Activated CD4-positive, CD25-positive, alpha-beta regulatory T cell (primary cell): ENCODE data around the gene A1BG.
A peak's percentile ranks its signal among the peaks of the same experiment; 100 is the strongest.
"Not testable (repeated sequence)": the region's sequence is repeated elsewhere in the genome, so short reads cannot be mapped to it uniquely, and the experiment has no call there.

Source experiments
- DNase-seq, 4 experiments: peaks; one replicate each; lab custom pipeline; 2025; lab: John Stamatoyannopoulos, UW

A1BG gene

DNA sequence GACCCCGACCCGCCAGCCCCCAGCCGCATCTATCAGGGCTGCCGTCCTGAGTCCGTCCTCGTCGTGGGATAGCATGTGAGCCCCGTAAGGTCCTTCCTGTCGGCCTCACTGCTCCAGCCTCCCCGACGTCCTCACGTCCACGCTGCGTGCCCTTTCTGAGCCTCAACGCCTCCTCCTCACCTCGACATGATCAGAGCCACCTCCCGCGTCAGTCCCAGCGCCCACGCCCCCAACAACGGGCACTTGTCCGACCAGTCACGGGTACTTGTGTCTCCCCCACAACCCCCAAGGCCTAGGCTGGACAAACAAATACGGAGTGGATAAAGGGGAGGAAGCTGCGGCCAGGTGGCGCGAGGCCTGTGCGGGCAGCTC is 8.6 kb upstream of the A1BG start:
- no peak for DNase-seq

GRCh38 chr19:58357481-58358145 is 4.3 kb upstream of the A1BG start:
- DNase-seq: no peak

DNA sequence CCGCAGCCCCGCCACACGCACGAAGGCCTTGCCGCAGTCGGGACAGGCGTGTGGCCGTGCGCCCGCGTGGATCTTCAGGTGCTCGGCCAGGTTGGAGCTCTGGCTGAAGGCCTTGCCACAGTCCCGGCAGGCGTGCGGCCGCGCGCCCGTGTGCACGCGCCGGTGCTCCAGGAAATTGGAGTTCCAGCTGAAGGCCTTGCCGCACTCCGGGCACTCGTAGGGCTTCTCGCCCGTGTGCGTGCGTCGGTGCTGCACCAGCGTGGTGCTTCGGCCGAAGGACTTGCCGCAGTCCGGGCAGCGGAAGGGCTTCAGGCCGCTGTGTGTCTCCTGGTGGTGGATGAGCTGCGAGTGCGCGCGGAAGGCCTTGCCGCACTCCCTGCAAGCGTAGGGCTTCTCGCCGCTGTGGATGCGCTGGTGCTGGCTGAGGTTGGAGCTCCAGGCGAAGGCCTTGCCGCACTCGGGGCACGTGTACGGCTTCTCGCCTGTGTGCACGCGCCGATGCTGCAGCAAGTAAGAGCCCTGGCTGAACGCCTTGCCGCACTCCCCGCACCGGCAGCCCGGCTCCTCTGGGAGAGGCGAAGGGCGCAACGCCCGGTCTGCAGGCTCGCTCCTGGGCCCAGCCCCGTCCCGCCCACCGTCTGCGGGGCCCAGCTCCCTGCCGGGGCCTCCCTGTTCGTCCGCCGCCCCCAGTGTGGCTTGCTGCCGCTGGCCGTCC is 3.6 kb upstream of the A1BG start:
- DNase-seq: no peak

GRCh38 chr19:58355908-58356765 is 2.8 kb upstream of the A1BG start:
- DNase-seq: peak in 1 of 4 experiments; percentile 24

DNA sequence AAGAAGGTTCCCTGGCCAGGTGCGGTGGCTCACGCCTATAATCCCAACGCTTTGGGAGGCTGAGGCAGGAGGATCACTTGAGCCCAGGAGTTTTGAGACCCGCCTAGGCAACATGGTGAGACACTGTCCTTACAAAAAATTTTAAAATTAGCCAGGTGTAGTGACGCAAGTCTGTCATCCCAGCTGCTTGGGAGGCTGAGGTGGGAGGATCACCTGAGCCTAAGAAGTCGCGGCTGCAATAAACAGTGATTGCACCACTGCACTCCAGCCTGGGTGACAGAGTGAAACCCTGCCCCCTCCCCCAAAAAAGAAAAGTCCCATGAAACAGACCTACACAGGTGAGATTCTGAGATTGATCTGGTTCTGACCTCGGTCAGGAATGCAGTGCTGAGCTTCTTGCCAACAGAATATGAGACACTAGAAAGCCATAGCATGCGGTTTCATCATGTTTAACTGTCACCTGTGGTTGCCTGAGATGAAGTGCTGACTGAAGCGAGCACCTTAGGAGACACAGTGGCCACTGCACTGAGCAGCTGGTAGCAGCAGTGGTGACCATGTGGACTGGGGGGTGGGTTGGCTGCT is 2.0 kb upstream of the A1BG start:
- no peak for DNase-seq

DNA sequence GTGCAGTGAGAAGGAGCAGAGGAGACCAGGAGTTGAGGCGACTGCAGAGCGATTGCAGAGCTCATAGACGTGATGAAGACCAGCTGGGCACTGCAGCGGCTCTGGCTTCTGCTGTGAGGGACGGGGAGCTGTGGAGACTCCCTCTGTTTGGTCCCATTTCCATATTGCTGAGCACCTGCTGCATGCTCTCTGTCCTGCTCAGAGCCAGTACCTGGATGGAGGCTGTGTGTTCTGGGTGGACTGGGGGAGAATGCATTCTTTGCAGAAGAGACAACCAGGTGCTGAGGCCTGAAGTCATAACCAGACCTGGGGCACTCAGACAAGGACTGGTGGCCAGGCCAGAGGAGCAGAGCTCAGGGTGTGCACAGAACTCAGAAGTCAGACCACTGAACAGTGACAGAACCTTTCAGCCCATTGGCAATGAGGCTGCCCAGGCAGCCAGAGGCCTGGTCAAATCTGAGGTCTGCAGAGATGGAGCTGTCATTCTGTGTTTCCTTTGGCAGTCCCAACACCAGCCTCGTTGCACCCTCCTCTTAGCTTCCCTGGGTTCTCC is 1.3 kb upstream of the A1BG start:
- DNase-seq: no peak

- no peak for DNase-seq
Measured at GRCh38 chr19:58353717-58354477, 605 bp upstream of the A1BG start.

DNA sequence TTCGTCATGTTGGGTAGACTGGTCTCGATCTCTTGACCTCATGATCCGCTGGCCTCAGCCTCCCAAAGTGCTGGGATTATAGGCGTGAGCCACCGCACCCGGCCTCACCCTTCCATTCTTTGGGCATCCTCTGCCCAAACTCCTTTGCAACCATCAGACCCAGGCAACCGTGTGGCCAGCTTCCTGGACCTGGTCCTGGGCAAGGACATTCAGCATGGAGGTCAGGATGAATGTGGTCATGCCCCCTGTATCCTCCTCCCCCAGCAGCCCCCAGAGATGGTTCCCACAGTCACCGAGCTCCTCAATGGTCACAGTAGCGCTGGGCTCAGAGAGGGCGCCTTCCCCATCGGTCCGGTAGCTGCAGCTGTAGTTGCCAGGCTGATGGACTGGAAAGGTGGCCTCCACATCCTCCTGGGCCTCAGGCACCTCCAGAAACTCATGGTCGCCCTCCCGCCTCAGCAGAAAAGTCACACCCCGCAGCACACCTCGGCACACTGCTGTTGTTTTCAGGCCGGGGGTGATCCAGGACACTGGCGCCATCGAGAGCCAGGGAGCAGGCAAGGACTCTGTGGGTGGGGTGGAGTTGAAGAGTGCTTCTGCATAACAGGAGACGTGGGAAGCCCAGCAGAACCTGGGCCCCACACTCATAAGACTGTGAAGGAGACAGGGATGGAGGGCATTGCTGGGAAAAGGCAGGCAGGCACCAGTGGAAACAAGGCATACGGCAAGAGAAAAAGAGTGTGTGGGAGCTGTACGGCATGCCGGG is 1.1 kb downstream of the A1BG start:
- DNase-seq: no peak

GRCh38 chr19:58351558-58351878 is 1.8 kb downstream of the A1BG start:
- no peak for DNase-seq

GRCh38 chr19:58350871-58351557 is 2.3 kb downstream of the A1BG start:
- no peak for DNase-seq

- DNase-seq: no peak
Measured at GRCh38 chr19:58350001-58350861, 3.1 kb downstream of the A1BG start.

DNA sequence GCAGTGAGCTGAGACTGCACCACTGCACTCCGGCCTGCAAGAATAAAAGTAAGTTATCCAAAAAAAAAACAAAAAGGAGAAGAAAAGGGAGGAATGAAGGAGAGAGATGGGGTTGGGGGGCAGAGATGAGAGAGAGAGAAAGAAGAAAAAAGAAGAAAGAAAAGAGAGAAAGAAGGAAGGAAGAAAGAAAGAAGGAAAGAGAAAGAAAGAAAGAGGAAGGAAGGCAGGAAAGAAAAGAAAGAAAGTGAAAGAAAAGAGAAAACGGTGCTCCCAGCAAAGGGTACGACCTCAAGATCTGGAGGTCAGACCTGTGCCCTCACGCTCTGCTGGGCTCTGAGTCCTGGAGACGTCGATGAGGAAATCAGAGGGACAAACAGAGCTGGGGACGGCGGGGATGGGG is 3.7 kb downstream of the A1BG start:
- no peak for DNase-seq

DNA sequence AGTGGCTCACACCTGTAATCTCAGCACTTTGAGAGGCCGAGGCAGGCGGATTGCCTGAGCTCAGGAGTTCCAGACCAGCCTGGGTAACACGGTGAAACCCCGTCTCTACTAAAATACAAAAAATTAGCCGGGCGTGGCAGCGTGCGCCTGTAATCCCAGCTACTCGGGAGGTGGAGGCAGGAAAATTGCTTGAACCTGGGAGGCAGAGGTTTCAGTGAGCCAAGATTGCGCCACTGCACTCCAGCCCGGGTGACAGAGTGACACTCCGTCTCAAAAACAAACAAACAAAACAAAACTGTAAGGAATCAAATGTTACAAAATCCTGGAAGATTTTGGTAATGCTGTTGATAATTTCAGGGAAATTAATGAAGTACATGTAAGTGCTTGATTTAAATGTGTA is 5.2 kb downstream of the A1BG start:
- not testable (repeated sequence) for DNase-seq

- peak; percentile 29 to 41 (median 33) for DNase-seq
Measured at GRCh38 chr19:58346961-58347929, 6.0 kb downstream of the A1BG start.

DNA sequence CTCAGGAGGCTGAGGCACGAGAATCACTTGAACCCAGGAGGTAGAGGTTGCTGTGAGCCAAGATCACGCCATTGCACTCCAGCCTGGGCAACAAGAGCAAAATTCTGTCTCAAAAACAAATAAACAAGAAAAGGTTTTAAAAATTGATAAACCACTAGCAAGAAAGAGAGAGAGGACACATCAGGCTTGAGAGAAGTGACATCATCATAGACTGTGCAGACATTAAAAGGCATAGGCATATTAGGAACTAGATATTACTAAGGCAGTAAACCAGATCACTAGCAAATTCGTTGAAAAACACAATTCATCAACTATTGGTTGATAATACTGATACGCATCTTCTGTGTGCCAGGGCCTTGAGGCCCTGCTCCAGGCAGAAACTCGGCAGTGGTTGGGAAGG is 7.7 kb downstream of the A1BG start:
- no peak for DNase-seq

DNA sequence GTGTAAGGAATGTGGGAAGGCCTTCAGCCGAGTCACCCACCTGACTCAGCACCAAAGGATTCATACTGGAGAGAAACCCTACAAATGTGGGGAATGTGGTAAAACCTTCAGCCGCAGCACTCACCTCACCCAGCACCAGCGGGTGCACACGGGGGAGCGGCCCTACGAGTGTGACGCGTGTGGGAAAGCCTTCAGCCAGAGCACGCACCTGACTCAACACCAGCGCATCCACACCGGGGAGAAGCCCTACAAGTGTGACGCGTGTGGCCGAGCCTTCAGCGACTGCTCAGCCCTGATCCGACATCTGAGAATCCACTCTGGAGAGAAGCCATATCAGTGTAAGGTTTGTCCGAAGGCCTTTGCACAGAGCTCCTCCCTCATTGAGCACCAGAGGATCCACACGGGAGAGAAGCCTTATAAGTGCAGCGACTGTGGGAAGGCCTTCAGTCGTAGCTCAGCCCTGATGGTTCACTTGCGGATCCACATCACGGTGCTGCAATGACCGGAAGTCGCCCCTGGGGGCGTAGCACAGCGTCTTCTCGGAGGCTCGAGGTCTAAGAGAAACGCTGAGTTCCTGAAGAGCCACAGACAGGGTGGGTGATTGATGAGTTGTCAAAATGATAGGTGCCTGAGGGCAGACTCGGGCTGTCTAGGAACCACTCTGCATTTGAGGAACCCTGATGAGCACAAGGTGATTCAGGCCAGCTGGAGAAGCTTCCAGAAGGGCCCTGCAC is 14.3 kb downstream of the A1BG start:
- DNase-seq: no peak

DNA sequence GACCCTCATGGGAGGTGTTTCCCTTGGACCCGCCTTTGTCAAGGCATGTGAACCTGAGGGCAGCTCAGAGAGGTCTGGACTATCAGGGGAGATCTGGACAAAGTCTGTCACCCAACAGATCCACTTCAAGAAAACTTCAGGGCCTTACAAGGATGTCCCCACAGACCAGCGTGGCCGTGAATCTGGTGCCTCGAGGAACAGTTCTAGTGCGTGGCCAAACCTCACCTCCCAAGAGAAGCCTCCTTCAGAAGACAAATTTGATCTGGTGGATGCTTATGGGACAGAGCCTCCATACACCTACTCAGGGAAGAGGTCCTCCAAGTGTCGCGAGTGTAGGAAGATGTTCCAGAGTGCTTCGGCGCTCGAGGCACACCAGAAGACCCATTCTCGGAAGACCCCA is 15.0 kb downstream of the A1BG start:
- no peak for DNase-seq
